LNCAP (cell line): ENCODE data around the gene ASB17.

Experiments used
- CTCF ChIP-seq: fragments of 450-650 bp; IDR thresholded peaks from 2 replicates; pipeline ENCODE4 v1.5.1; 2017; ENCODE audit warnings: mild to moderate bottlenecking

The ASB17 gene

GRCh38 chr1:75953461-75953860 is 21.3 kb upstream of the ASB17 start:
- no peak for TF ChIP-seq CTCF

- TF ChIP-seq CTCF: no peak
These were observed 19.8 kb upstream of the ASB17 start for GRCh38 chr1:75952016-75952415.

- no peak for TF ChIP-seq CTCF
These were observed 18.0 kb upstream of the ASB17 start for GRCh38 chr1:75950176-75950575.

- TF ChIP-seq CTCF: no peak
These were observed 4.8 kb upstream of the ASB17 start for GRCh38 chr1:75937034-75937433.

GRCh38 chr1:75922698-75923097 is 9.5 kb downstream of the ASB17 start:
- TF ChIP-seq CTCF: no peak

- no peak for TF ChIP-seq CTCF
These were observed 15.4 kb downstream of the ASB17 start for GRCh38 chr1:75916834-75917233.

GRCh38 chr1:75908717-75909152 is 23.5 kb downstream of the ASB17 start:
- peak; percentile 65 for TF ChIP-seq CTCF

- no peak for TF ChIP-seq CTCF
These were observed 30.8 kb downstream of the ASB17 start for GRCh38 chr1:75901371-75901770.
